Heart left ventricle (tissue), 16 donors: ENCODE results near the gene TRUB2. TPM values are rescaled to one million over a fixed set of nuclear protein-coding genes. Genes with fewer than 3 reads are reported as not detected.

Experiments used
- ATAC-seq, 4 donors: fragments of 200-7000 bp; cut with Tn5 transposase; one replicate each; pipeline ENCODE4 v1.9.1; 2020 to 2022; ENCODE audit warnings: moderate library complexity in 4 of 4, mild to moderate bottlenecking in 3 of 4, moderate number of reproducible peaks in 1 of 4
- DNase-seq, 5 donors: peaks; one replicate each; pipeline ENCODE4 v3.0.0-alpha.2; 2020
- H3K27ac ChIP-seq, 12 donors: fragments of 200-600 bp; sonication (generic) in 4 of 12; one replicate each; pipeline versions ENCODE4 v1.5.0 to v1.8.0; 2016 to 2022; ENCODE audit warnings: mild to moderate bottlenecking in 2 of 12
- H3K27me3 ChIP-seq, 9 donors: fragments of 200-600 bp; sonication (generic) in 2 of 9; one replicate each; pipeline versions ENCODE4 v1.5.1 to v1.8.0; 2016 to 2022; ENCODE audit warnings: mild to moderate bottlenecking in 3 of 9
- H3K36me3 ChIP-seq, 9 donors: fragments of 200-600 bp; sonication (generic) in 2 of 9; one replicate each; pipeline versions ENCODE4 v1.5.0 to v1.8.0; 2018 to 2022; ENCODE audit warnings: mild to moderate bottlenecking in 2 of 9
- H3K4me1 ChIP-seq, 12 donors: fragments of 200-600 bp; sonication (generic) in 4 of 12; one replicate each; pipeline versions ENCODE4 v1.5.0 to v1.8.0; 2016 to 2022; ENCODE audit warnings: mild to moderate bottlenecking in 3 of 12
- H3K4me3 ChIP-seq, 12 donors: fragments of 200-600 bp; sonication (generic) in 4 of 12; one replicate each; pipeline versions ENCODE4 v1.5.0 to v1.8.0; 2017 to 2022; ENCODE audit warnings: mild to moderate bottlenecking in 9 of 12, moderate library complexity in 4 of 12
- H3K9me3 ChIP-seq, 12 donors: fragments of 200-600 bp; sonication (generic) in 4 of 12; one replicate each; pipeline versions ENCODE4 v1.5.0 to v1.8.0; 2016 to 2022; ENCODE audit warnings: mild to moderate bottlenecking in 1 of 12
- CTCF ChIP-seq, 12 donors: fragments of 200-600 bp; sonication (generic) in 4 of 12; IDR thresholded peaks; one replicate each; pipeline versions ENCODE4 v1.5.0 to v1.8.0; 2018 to 2022; ENCODE audit warnings: antibody characterized with exemption in 12 of 12, mild to moderate bottlenecking in 5 of 12
- POLR2A ChIP-seq, 2 donors: fragments of 450-650 bp; IDR thresholded peaks; one replicate each; pipeline ENCODE4 v1.6.1; 2017; ENCODE audit warnings: antibody characterized with exemption in 2 of 2, mild to moderate bottlenecking in 2 of 2, moderate library complexity in 2 of 2
- WGBS, 4 donors: extraction: QIAGEN DNeasy Blood & Tissue Kit in 2 of 4; methylation state at CpG; one replicate each; pipeline versions ENCODE4 v1.1.5 to v1.1.7; 2013 to 2018; 5-methylcytosine and 5-hydroxymethylcytosine counted together
- intact Hi-C, 10 donors: fragments of 100-400 bp; cut with DNase I; formaldehyde crosslinking; loops; one replicate each; pipeline versions ENCODE4 v1.11.1 to v1.14.2; 2022
- polyA plus RNA-seq, 2 donors: library from polyadenylated mRNA; stranded (reverse); fragments of 200-250 nt; gene quantifications; one replicate each; pipeline ENCODE4 v1.2.3, GENCODE V29; 2013
- total RNA-seq, 9 donors: library from RNA; depleted of rRNA in 2 of 9; stranded (reverse); fragments of >200 nt in 2 of 9; fragmentation: NEBNext Ultra II Directional in 3 of 9; extraction: Animal tissue kit (Norgen Biotek cat#: 25700) in 3 of 9; gene quantifications; one replicate each; pipeline versions ENCODE4 v1.1.0 to v1.2.4, GENCODE V29; 2016 to 2023
- donor health status: ischemic (EF 13 %, LVEDD 7.1; RV severe dilation, severe dysfunction).
- donor health status: healthy with polysubstance abuse.
- donor health status: DM: no; HTN: yes; CAD: no.
- donor health status: DM: no; HTN: no; CAD: no.
- donor health status: ischemic (EF 25% LVEDD 6.9; RV normal size, moderate dysfunction).
- donor health status: ischemic (EF 25% LVEDD 5.7; RV mildly dilated, moderate dysfunction).
- donor health status: healthy.
- donor health status: DM: yes; HTN: yes; CAD: no.
- donor health status: ischemic (EF 35%, LVEDD 5.7; RV mildly dilated, moderate dysfunction).
- donor health status: nonischemic (EF 11% LVEDD 7.7; RV severe dilation, severe dysfunction).
- donor health status: DM: yes; HTN: yes; CAD: no.
- donor health status: PGD.
- donor health status: ischemic (EF 29% LVEDD 5.4; RV normal size, mild dysfunction).
- donor health status: nonischemic (EF 23%, LVEDD 6.1; RV moderate dilation, normal function).

TRUB2 gene
- total and polyA plus RNA-seq, 11 donors = 12.9 to 49.7 (median 34.4) TPM

DNA sequence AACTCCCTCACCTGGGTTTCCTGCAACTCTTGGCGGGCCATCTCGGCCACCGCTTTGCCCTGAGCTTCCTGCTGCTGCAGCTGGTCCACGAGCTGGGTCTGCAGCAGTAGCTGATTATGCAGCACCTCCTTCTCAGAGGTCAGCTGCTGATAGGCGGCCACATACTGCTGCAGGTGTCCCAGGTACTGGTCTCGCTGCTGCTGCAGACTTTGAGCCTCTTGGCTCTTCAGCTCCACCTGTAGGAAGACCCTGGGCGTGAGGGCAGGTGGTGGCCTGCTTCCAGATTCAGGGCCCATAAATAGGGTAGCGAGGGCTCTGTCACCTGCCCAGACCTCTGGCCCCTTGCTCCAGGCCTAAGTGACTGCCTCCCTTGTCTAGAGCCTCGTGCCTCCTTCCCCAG is 63.1 kb downstream of the TRUB2 start:
- no peaks in the 10 kb centered on the region for H3K9me3 ChIP-seq
- no peak overlapping the region for H3K27ac ChIP-seq
- no peaks in the 10 kb centered on the region for H3K27me3 ChIP-seq
- peaks cover 0 to 3% (median 0%) of the 10 kb centered on the region in 12 donors for H3K4me1 ChIP-seq
- H3K36me3 ChIP-seq = peaks cover 4 to 88% (median 79%) of the 10 kb centered on the region in 9 donors
- no peak overlapping the region for H3K4me3 ChIP-seq
- DNase-seq = no peak
- no peak for TF ChIP-seq POLR2A (IDR thresholded peaks at IDR 0.05)
- TF ChIP-seq CTCF (IDR thresholded peaks at IDR 0.05) = no peak
- no peak for ATAC-seq
- 87 to 91% (median 88%) methylated on average over 9 of the region's 9 CpGs for WGBS, 4 donors
- intact Hi-C loops = loop anchor here in 1 of 10 donors (10.0 kb wide), 1 partner anchor 54 kb away; the partner anchor contains the start of gene DNM1

DNA sequence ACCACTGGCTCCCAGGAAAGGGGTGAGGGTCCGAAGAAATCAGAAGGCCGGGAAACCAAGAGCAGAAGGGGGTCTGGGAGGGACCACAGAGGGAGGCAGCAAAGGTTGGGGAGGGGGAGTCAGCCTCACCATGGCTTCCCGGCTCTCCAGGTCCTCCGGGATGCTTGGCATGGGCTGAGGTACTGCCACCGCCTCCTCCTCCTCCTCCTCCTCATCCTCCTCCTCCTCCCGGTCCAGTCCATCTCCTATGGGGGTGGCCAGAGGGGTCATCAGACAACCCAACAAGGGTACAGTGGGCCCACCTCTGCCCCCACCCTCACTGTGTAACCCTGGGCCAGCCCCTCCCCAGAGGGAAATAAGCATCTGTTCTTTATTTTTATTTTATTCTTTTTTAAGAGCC is 63.9 kb downstream of the TRUB2 start:
- no peaks in the 10 kb centered on the region for H3K9me3 ChIP-seq
- H3K36me3 ChIP-seq = peaks cover 4 to 81% (median 73%) of the 10 kb centered on the region in 9 donors
- intact Hi-C loops = loop anchor here in 1 of 10 donors (10.0 kb wide), 1 partner anchor 54 kb away; the partner anchor contains the start of gene DNM1
- ATAC-seq (no peak), DNase-seq (no peak)
- no peaks in the 10 kb centered on the region for H3K27me3 ChIP-seq
- H3K4me3 ChIP-seq = no peak overlapping the region
- H3K4me1 ChIP-seq = peaks cover 0 to 3% (median 0%) of the 10 kb centered on the region in 12 donors
- TF ChIP-seq CTCF (IDR thresholded peaks at IDR 0.05) (no peak), POLR2A (IDR thresholded peaks at IDR 0.05) (no peak)
- no peak overlapping the region for H3K27ac ChIP-seq
- WGBS, 4 donors = 86 to 89% (median 87%) methylated on average over 5 to 6 of the region's 6 CpGs

GRCh38 chr9:128257907-128258306 is 64.3 kb downstream of the TRUB2 start:
- no peak for DNase-seq
- no peak overlapping the region for H3K27ac ChIP-seq
- TF ChIP-seq POLR2A (IDR thresholded peaks at IDR 0.05) = no peak

GRCh38 chr9:128257086-128257825 is 65.0 kb downstream of the TRUB2 start:
- H3K36me3 ChIP-seq = peaks cover 4 to 70% (median 62%) of the 10 kb centered on the region in 9 donors
- no peak overlapping the region for H3K27ac ChIP-seq
- intact Hi-C loops = loop anchor here in 2 of 10 donors (2.0 to 10.0 kb wide), 2 partner anchors 18 to 52 kb away; partner anchors contain the start of gene DNM1 (in 1 of the 2)
- peaks cover 0 to 3% (median 0%) of the 10 kb centered on the region in 12 donors for H3K4me1 ChIP-seq
- no peak for TF ChIP-seq POLR2A (IDR thresholded peaks at IDR 0.05)
- TF ChIP-seq CTCF (IDR thresholded peaks at IDR 0.05) = no peak
- 81 to 94% (median 84%) methylated on average over 11 to 23 of the region's 23 CpGs for whole genome bisulfite sequencing, 4 donors
- DNase-seq (no peak), ATAC-seq (peak in 1 of 4 donors; percentile 5)
- no peaks in the 10 kb centered on the region for H3K9me3 ChIP-seq
- H3K4me3 ChIP-seq = no peak overlapping the region
- no peaks in the 10 kb centered on the region for H3K27me3 ChIP-seq

More at GRCh38 chr9:128257907-128258306, 64.3 kb downstream of the TRUB2 start:
- Histone ChIP-seq H3K27me3 (no peaks in the 10 kb centered on the region), H3K36me3 (peaks cover 4 to 77% (median 69%) of the 10 kb centered on the region in 9 donors), H3K9me3 (no peaks in the 10 kb centered on the region), H3K4me3 (no peak overlapping the region), H3K4me1 (peaks cover 0 to 3% (median 0%) of the 10 kb centered on the region in 12 donors)
- intact Hi-C loops = loop anchor here in 2 of 10 donors (2.0 to 10.0 kb wide), 2 partner anchors 17 to 53 kb away; partner anchors contain the start of gene DNM1 (in 1 of the 2)
- WGBS, 4 donors = 89 to 100% (median 91%) methylated on average over 1 to 11 of the region's 11 CpGs
- ATAC-seq = no peak

Other genes starting within 250 kb of the TRUB2 start
- gene PTGES2, start 194.7 kb downstream of the TRUB2 start, total RNA-seq = 100 to 1,000 TPM; 116 to 166 (median 139) TPM
- 100 to 1,000 TPM; 143 to 179 TPM for gene PTGES2, start 194.7 kb downstream of the TRUB2 start, polyA plus RNA-seq
- 1 to 10 TPM in 1 of 9 donors, not detected in 8; 5.8 TPM for gene LCN2, start 173.0 kb downstream of the TRUB2 start, total RNA-seq
- gene LCN2, start 173.0 kb downstream of the TRUB2 start, polyA plus RNA-seq = 1 to 10 TPM in 1 of 2 donors, not detected in 1; 1.1 TPM
- gene BBLN, start 162.2 kb downstream of the TRUB2 start, total RNA-seq = 100 to 1,000 TPM in 2 of 9 donors, 10 to 100 TPM in 7; 29.9 to 280 (median 46.4) TPM
- gene BBLN, start 162.2 kb downstream of the TRUB2 start, polyA plus RNA-seq = 100 to 1,000 TPM in 1 of 2 donors, 10 to 100 TPM in 1; 47.3 to 122 TPM
- gene CIZ1, start 130.9 kb downstream of the TRUB2 start, total RNA-seq = 100 to 1,000 TPM in 1 of 9 donors, 10 to 100 TPM in 8; 42.6 to 101 (median 79.3) TPM
- gene CIZ1, start 130.9 kb downstream of the TRUB2 start, polyA plus RNA-seq = 10 to 100 TPM; 43.7 to 53.8 TPM
- gene DNM1, start 119.1 kb downstream of the TRUB2 start, total RNA-seq = 10 to 100 TPM in 1 of 9 donors, 1 to 10 TPM in 8; 1.6 to 17.2 (median 3.6) TPM
- gene DNM1, start 119.1 kb downstream of the TRUB2 start, polyA plus RNA-seq = 1 to 10 TPM; 2.2 to 7.7 TPM
- gene GOLGA2, start 46.4 kb downstream of the TRUB2 start, total RNA-seq = 100 to 1,000 TPM in 1 of 9 donors, 10 to 100 TPM in 8; 68.5 to 122 (median 87.4) TPM
- 100 to 1,000 TPM in 1 of 2 donors, 10 to 100 TPM in 1; 77.7 to 144 TPM for gene GOLGA2, start 46.4 kb downstream of the TRUB2 start, polyA plus RNA-seq
- 10 to 100 TPM; 10.8 to 23.9 (median 18.7) TPM for gene SWI5, start 46.2 kb downstream of the TRUB2 start, total RNA-seq
- 10 to 100 TPM; 25.8 to 30.6 TPM for gene SWI5, start 46.2 kb downstream of the TRUB2 start, polyA plus RNA-seq
- gene COQ4, start 392 bp upstream of the TRUB2 start, total RNA-seq = 10 to 100 TPM; 19.0 to 43.2 (median 29.8) TPM
- gene COQ4, start 392 bp upstream of the TRUB2 start, polyA plus RNA-seq = 10 to 100 TPM; 32.2 to 38.1 TPM
- 10 to 100 TPM; 10.7 to 36.1 (median 17.8) TPM for gene SLC27A4, start 18.1 kb upstream of the TRUB2 start, total RNA-seq
- 10 to 100 TPM; 25.9 to 48.8 TPM for gene SLC27A4, start 18.1 kb upstream of the TRUB2 start, polyA plus RNA-seq
- 10 to 100 TPM; 34.4 to 55.5 (median 45.4) TPM for gene URM1, start 48.9 kb upstream of the TRUB2 start, total RNA-seq
- gene URM1, start 48.9 kb upstream of the TRUB2 start, polyA plus RNA-seq = 10 to 100 TPM; 30.2 to 85.6 TPM
- gene CERCAM, start 98.4 kb upstream of the TRUB2 start, total RNA-seq = 10 to 100 TPM in 7 of 9 donors, 1 to 10 TPM in 2; 5.9 to 30.0 (median 11.8) TPM
- gene CERCAM, start 98.4 kb upstream of the TRUB2 start, polyA plus RNA-seq = 10 to 100 TPM in 1 of 2 donors, 1 to 10 TPM in 1; 5.3 to 10.7 TPM
- 10 to 100 TPM; 10.9 to 20.9 (median 13.7) TPM for gene ODF2, start 133.6 kb upstream of the TRUB2 start, total RNA-seq
- 10 to 100 TPM in 1 of 2 donors, 1 to 10 TPM in 1; 8.0 to 25.5 TPM for gene ODF2, start 133.6 kb upstream of the TRUB2 start, polyA plus RNA-seq
- gene GLE1, start 182.3 kb upstream of the TRUB2 start, total RNA-seq = 10 to 100 TPM; 17.2 to 23.5 (median 19.9) TPM
- gene GLE1, start 182.3 kb upstream of the TRUB2 start, polyA plus RNA-seq = 10 to 100 TPM in 1 of 2 donors, 1 to 10 TPM in 1; 7.5 to 20.3 TPM
- 100 to 1,000 TPM; 218 to 472 (median 285) TPM for gene SPTAN1, start 230.1 kb upstream of the TRUB2 start, total RNA-seq
- gene SPTAN1, start 230.1 kb upstream of the TRUB2 start, polyA plus RNA-seq = 100 to 1,000 TPM; 104 to 161 TPM